GM21723 (cell line): ENCODE measurements around the gene YAP1.
"Not testable (repeated sequence)": the region's sequence is repeated elsewhere in the genome, so short reads cannot be mapped to it uniquely, and the experiment has no call there.

Experiments
- ATAC-seq: cut with Tn5 transposase; IDR thresholded peaks from one replicate; pipeline ENCODE4 v1.9.1; 2021; ENCODE audit warnings: mild to moderate bottlenecking, moderate library complexity; ENCODE audit not compliant: unreplicated experiment

YAP1 gene

GRCh38 chr11:102237096-102237735 lies 127.0 kb downstream of the YAP1 start:
- ATAC-seq, result no peak

GRCh38 chr11:102238391-102238821 lies 128.2 kb downstream of the YAP1 start:
- no peak for ATAC-seq

- no peak for ATAC-seq
Measured at GRCh38 chr11:102239448-102239847, 129.2 kb downstream of the YAP1 start.

GRCh38 chr11:102239911-102240310 lies 129.7 kb downstream of the YAP1 start:
- no peak for ATAC-seq

DNA sequence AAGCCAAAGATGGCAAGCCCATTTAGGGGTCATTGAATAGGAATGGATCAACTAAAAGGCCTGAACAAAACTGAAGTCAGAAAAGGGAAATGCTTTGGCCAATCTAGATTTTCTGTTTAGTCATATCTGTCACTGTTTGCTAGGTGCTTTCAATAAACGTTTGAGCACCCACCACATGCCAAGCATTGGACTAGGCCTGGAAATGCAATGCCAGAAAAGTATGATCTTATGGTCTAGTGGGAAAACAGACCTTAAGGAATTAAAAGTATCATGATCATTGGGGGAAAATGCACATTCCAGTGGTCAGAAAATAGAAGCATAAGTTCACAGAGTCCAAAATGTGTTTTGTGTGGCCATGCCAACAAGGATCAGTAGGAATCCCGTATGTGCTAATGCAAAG lies 130.3 kb downstream of the YAP1 start:
- ATAC-seq, result no peak

DNA sequence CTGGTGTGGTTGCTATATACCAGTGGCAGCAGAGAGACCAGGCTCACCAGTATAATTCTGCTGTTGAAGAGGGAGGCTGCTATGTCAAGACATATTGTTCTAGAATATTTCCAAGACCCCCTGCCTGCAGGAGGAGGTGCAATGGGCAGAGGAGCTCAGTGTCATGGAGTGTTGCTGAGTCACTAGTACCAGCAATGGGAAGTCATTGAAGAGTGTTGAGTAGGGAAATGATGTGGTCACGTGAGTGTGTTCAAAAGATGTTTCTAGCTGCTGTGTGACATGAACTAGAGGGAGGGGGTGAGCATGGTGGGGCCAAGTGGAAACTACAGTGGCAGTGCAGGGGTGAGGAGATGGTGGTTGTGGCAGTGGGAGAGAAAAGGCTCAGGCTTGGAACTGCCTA lies 130.8 kb downstream of the YAP1 start:
- no peak for ATAC-seq

DNA sequence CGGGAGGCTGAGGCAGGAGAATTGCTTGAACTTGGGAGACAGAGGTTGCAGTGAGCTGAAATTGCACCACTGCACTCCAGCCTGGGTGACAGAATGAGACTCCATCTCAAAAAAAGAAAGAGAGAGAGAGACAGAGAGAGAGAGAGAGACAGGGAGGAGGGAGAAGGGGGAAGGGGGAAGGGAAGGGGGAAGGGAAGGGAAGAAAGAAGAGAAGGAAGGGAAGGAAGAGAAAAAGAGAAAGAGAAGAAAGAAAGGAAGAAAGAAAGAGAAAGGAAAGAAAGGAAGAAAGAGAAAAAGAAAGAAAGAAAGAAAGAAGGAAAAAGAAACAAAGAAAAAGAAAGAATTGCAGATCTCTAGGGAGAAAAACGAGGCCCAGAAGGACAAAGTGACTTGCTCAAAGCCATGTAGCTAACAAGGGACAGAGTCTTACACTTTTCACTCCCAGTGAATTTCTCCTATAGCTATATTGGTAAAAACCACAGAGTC lies 133.2 kb downstream of the YAP1 start:
- no peak for ATAC-seq

GRCh38 chr11:102244681-102245409 lies 134.6 kb downstream of the YAP1 start:
- no peak for ATAC-seq

DNA sequence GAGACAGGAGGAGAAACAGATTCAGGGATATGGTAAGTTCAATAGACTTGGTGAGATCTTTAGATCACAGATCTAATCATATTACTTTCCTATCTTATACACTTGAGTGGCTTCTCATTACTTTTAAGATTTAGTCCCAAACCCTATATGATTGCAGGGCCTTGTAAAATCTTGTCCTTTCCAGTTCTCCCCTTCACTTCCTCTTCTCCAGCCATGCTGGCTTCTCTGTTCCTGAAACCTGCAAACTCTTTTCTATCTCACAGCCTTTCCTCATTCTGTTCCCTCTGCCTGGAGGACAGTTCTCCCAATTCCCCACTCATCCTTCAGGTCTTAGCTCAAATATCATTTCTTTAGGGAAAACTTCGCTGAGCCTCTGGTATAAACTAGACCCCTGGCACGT lies 141.2 kb downstream of the YAP1 start:
- no peak for ATAC-seq

- no peak for ATAC-seq
Measured at GRCh38 chr11:102252339-102252891, 142.2 kb downstream of the YAP1 start.

- ATAC-seq, result no peak
Measured at GRCh38 chr11:102253020-102253715, 142.9 kb downstream of the YAP1 start.

DNA sequence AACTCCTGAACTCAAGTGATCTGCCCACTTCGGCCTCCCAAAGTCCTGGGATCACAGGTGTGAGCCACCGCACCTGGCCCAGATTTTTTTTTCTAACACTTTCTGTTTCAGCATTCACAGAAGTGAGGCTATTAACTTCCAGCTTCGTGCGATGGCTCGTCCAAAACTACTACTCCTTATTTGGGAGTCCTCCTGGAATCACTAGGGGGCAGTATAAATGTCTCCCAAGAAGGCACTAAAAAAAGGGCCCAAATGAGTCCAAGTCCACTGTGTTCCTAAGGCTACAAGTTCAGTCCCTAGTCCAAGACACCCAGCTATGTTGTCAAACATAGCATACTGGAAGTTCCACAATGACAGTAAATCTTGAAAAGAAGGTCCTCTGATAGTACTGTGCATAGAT lies 143.8 kb downstream of the YAP1 start:
- ATAC-seq, result no peak

GRCh38 chr11:102256251-102256650 lies 146.0 kb downstream of the YAP1 start:
- no peak for ATAC-seq

DNA sequence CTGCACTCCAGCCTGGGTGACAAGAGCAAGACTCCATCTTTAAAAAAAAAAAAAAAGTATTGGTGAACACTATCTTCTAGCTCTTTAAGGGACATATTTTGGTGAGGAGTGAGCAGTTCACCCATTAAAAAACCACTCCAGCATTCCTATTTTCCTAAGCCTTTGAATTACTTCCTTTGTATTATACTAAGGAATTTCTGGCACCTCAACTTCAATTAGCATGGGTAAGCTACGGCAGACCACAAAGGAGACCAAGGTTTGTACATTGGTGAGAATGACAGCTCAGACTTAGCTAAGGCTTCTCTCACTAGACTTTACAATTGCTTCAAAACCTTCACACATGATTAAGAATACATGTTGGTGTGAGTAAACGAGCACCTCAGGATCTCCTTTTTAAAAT lies 150.0 kb downstream of the YAP1 start:
- ATAC-seq, result no peak

GRCh38 chr11:102263379-102264003 lies 153.2 kb downstream of the YAP1 start:
- no peak for ATAC-seq

- not testable (repeated sequence) for ATAC-seq
Measured at GRCh38 chr11:102264704-102265103, 154.5 kb downstream of the YAP1 start.

DNA sequence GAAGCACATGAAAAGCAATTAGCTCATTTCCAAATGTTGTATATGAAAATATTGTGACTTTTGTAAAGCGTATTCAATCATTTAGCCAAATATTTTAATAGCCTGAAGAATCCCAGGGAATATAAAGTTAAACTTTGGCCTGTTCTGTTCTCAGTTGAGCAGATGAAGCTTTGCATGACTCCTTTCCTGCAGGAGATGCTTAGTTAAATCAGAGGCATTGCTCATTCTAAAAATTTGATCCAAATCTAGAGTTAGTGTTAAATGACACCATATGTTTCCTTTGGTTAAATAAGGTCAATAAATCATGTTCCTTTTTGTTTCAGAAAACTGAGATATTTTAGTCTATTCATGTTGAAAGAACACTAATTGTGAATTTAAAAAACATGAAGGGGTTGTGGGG lies 155.9 kb downstream of the YAP1 start:
- ATAC-seq, result no peak

GRCh38 chr11:102267609-102268008 lies 157.4 kb downstream of the YAP1 start:
- ATAC-seq, result no peak

GRCh38 chr11:102268083-102268984 lies 158.1 kb downstream of the YAP1 start:
- peak; percentile 99 for ATAC-seq

DNA sequence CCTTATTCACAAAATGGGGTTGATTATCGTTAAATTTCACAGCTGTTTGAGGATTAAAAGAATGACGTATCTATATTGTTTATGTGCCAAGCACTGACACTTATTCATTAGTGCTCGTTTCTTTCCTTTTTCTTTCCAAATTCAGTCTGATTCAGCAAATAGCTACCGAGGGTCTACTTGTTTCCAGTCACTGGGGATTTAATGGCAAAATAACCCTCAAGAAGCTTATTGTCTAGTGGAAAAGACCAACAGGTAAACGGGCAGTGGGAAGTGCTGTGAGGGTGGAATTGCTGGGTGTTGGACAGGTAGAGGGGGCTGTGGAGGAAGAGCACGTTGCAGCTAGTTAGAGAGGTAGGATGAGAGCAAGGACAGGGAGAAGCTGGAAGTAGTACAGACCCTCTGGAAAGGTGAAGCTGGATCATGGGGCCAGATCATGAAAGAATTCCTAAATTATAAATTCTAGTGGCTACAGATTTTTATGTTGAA lies 158.8 kb downstream of the YAP1 start:
- no peak for ATAC-seq
